GM12865 (cell line): ENCODE data around the gene TMEM131.

Experiments
- DNase-seq: peaks from one replicate; pipeline ENCODE4 v3.0.0; 2010; ENCODE audit warnings: low read depth
- H3K4me3 ChIP-seq: 2 replicates; pipeline ENCODE4 v1.5.1; 2011; ENCODE audit warnings: mild to moderate bottlenecking, low read depth, low read length, control low read depth
- CTCF ChIP-seq: IDR thresholded peaks from 2 replicates; pipeline ENCODE4 v1.5.1; 2011; ENCODE audit warnings: low read length, control low read depth, low read depth, inconsistent platforms; ENCODE audit not compliant: insufficient read depth; ENCODE audit errors: missing control alignments

The TMEM131 gene

DNA sequence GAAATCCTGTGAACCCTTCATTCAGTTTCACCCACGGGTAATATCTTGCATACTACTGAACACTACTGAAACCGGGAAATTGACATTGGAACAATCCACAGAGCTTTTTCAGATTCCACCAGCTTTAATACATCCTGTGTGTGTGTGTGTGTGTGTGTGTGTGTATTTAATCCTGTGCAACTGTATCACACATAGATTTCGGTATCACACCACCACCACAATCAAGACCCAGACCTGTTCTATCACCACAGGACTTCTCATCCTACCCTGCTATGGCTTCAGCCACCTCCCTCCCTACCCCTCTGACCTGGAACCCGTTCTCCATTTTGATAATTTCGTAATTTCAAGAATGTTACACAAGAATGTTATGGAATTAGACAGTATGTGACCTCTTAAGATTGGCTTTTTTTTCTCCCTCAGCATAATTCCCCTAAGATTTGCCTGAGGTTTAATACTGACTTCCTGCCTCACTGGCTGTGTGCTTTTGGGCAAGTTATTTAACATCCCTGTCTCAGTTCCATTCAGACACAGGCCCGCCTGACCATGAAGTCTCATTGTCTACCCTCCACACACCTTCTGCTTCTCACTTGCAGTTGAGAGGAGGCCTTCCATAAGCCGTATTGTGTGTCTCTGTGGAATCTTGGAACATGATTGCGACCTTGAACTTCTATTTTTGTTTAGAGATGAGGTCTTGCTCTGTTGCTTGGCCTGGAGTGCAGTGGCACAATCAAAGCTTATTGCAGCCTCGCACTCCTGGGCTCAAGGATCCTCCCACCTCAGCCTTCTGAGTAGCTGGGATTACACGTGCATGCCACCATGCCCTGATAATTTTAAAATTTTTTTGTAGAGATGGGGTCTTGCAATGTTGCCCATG lies 14.4 kb upstream of the TMEM131 start:
- DNase-seq = peak; percentile 60
- H3K4me3 ChIP-seq = no peak overlapping the region
- TF ChIP-seq CTCF = no peak

- H3K4me3 ChIP-seq = no peak overlapping the region
- no peak for DNase-seq
- no peak for TF ChIP-seq CTCF
These were observed 12.7 kb upstream of the TMEM131 start for GRCh38 chr2:98008415-98008814.

DNA sequence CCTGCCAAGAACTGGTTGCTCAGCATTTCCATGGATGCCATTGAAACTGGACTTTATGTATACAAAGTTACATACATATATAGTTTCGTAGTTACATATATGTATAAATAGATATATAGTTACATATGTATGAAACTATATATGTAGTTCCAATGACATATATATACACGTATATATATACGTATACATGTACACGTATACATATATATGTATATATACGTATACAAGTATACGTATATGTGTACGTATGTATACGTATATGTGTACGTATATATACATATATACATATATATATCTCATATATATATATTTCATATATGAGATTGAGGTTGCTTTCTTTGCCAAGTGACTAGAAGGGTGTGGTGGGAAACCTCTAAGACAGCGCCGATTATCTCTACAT lies 10.6 kb upstream of the TMEM131 start:
- TF ChIP-seq CTCF = no peak
- DNase-seq = no peak
- H3K4me3 ChIP-seq = no peak overlapping the region

- H3K4me3 ChIP-seq = no peak overlapping the region
- TF ChIP-seq CTCF = no peak
- DNase-seq = no peak
These were observed 8.9 kb upstream of the TMEM131 start for GRCh38 chr2:98004613-98005012.

DNA sequence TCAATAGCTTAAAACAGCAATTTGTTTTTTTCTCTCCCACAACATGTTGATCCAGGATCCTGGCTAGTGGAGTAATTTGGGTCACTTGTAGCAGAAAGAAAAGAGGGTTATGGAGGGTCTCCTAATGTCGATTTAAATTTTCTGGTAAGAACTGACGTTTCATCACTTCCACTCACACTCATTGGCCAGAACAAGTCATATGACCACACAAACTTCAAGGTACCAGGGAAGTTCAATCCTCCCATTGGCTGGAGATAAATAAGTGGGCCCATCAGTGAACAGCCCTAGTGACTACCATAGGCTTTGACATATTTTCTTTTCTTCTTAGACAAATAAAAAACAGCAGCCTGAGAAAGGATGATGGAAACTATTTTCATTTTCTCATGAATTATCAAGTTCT lies 8.3 kb upstream of the TMEM131 start:
- no peak for DNase-seq
- no peak overlapping the region for H3K4me3 ChIP-seq
- TF ChIP-seq CTCF = no peak

GRCh38 chr2:97999536-97999935 lies 3.8 kb upstream of the TMEM131 start:
- no peak for DNase-seq
- no peak overlapping the region for H3K4me3 ChIP-seq
- TF ChIP-seq CTCF = no peak
